Mesothelial cell of epicardium (in vitro differentiated cells): ENCODE results near the gene LCA5L. TPM values are rescaled to one million over a fixed set of nuclear protein-coding genes. Genes with fewer than 3 reads are reported as not detected.
A peak's percentile ranks its signal among the peaks of the same experiment; 100 is the strongest.

Experiments
- DNase-seq, 2 experiments: peaks; one replicate each; pipeline ENCODE4 v3.0.0; 2021; ENCODE audit warnings: low spot score in 2 of 2; ENCODE audit not compliant: unreplicated experiment in 2 of 2
- H3K27ac Mint-ChIP-seq: 2 replicates; pipeline ENCODE4 v1.8.0; 2021; ENCODE audit warnings: mixed read lengths
- H3K27me3 Mint-ChIP-seq: 2 replicates; pipeline ENCODE4 v1.8.0; 2021; ENCODE audit warnings: low read depth, mixed read lengths
- H3K36me3 Mint-ChIP-seq: 2 replicates; pipeline ENCODE4 v1.8.0; 2021; ENCODE audit warnings: mixed read lengths
- H3K4me1 Mint-ChIP-seq: 2 replicates; pipeline ENCODE4 v1.8.0; 2021; ENCODE audit warnings: mixed read lengths
- H3K4me3 Mint-ChIP-seq: 2 replicates; pipeline ENCODE4 v1.8.0; 2021; ENCODE audit warnings: mild to moderate bottlenecking, moderate library complexity, mixed read lengths
- H3K9me3 Mint-ChIP-seq: 2 replicates; pipeline ENCODE4 v1.8.0; 2021; ENCODE audit warnings: mixed read lengths
- CTCF ChIP-seq: fragments of 200-600 bp; sonication (generic); IDR thresholded peaks from one replicate; pipeline ENCODE4 v1.5.0; 2021; ENCODE audit warnings: antibody characterized with exemption; ENCODE audit not compliant: unreplicated experiment
- total RNA-seq: library from RNA; stranded (reverse); gene quantifications from 3 replicates; pipeline ENCODE4 v1.2.1, GENCODE V29; 2021

The LCA5L gene
- total RNA-seq: 0.86 to 1.6 TPM (median 1.3 TPM) in 3 replicates

- Mint-ChIP-seq H3K27me3 (no peaks in the 10 kb centered on the region), H3K9me3 (peaks cover 4% of the 10 kb centered on the region), H3K4me1 (peaks cover 28% of the 10 kb centered on the region), H3K36me3 (no peaks in the 10 kb centered on the region), H3K27ac (peak within 1 kb of the TSS; percentile 96), H3K4me3 (peak within 1 kb of the TSS; percentile 84)
- TF ChIP-seq CTCF: no peak
- peak; percentile 90 to 94 for DNase-seq
These were observed at the start of gene LCA5L for GRCh38 chr21:39445321-39446269. Gene LCA5L (minus strand): TSS chr21:39445778. CDS start chr21:39428493, 17,285 bp downstream.

- Mint-ChIP-seq H3K9me3 (peaks cover 19% of the 10 kb centered on the region), H3K27ac (no peak overlapping the region)
- TF ChIP-seq CTCF: no peak
These were observed 43.9 kb upstream of the LCA5L start for GRCh38 chr21:39489380-39489924.

DNA sequence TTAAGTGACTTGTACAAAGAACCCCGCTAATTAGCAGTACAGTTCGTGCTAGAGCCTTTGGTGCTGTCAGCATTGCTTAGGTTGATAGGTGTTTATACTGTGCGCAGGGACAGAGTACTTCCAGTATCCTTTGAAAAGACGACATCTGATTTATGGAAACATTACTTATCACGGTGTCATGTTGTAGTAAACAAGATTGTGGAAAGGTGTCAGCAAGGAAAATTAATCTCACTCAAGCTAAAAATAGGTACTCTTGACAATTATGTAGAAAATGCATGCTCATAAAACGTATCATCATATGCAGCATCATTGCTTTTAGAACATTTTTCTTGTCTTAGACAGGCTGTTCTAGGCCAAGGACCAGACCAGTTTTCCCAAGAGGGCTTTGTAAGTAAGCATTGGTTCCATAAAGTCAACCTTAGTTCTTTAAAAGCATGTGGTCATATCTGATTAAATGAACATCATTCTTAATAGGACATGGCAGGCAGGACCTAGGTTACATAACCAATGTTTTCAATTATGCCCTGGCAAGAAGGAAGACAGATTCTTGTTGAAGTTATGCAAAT is 39.2 kb upstream of the LCA5L start:
- no peak for DNase-seq
- TF ChIP-seq CTCF: no peak
- no peaks in the 10 kb centered on the region for H3K9me3 Mint-ChIP-seq
- H3K27ac Mint-ChIP-seq: no peak overlapping the region
- peaks cover 18% of the 10 kb centered on the region for H3K4me1 Mint-ChIP-seq
- no peaks in the 10 kb centered on the region for H3K27me3 Mint-ChIP-seq
- peaks cover 1% of the 10 kb centered on the region for H3K36me3 Mint-ChIP-seq
- no peak overlapping the region for H3K4me3 Mint-ChIP-seq

More at GRCh38 chr21:39489380-39489924, 43.9 kb upstream of the LCA5L start:
- Mint-ChIP-seq H3K4me3 (no peak overlapping the region), H3K36me3 (peaks cover 12% of the 10 kb centered on the region), H3K27me3 (no peaks in the 10 kb centered on the region), H3K4me1 (peaks cover 5% of the 10 kb centered on the region)
- no peak for DNase-seq

DNA sequence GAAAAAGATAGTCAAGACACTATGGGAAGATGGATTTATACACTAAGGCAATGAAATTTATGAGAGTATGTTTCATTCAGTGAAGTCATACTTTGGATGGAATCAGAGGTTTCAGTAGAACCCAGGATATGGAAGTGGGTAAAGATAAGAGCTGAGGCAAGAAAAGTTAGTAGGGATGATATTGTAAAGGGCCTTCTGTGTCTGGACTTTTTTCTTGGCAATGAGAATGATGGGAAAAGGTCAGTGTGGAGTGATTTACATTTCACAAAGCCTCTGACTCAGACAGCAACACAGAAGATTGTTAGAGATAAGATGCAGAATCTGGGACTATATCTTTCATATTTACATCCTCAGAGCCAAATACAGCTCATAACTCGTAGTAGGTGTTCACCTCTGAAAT is 38.3 kb upstream of the LCA5L start:
- DNase-seq: no peak
- no peaks in the 10 kb centered on the region for H3K9me3 Mint-ChIP-seq
- peaks cover 1% of the 10 kb centered on the region for H3K36me3 Mint-ChIP-seq
- no peaks in the 10 kb centered on the region for H3K27me3 Mint-ChIP-seq
- TF ChIP-seq CTCF: no peak
- H3K27ac Mint-ChIP-seq: no peak overlapping the region
- no peak overlapping the region for H3K4me3 Mint-ChIP-seq
- H3K4me1 Mint-ChIP-seq: peaks cover 18% of the 10 kb centered on the region

- Mint-ChIP-seq H3K4me1 (peaks cover 18% of the 10 kb centered on the region), H3K27ac (no peak overlapping the region), H3K27me3 (no peaks in the 10 kb centered on the region), H3K4me3 (no peak overlapping the region), H3K36me3 (no peaks in the 10 kb centered on the region), H3K9me3 (no peaks in the 10 kb centered on the region)
- TF ChIP-seq CTCF: no peak
- no peak for DNase-seq
These were observed 36.3 kb upstream of the LCA5L start for GRCh38 chr21:39481886-39482285.
